Measurements from ENCODE around the gene RNF208.

- TF ChIP-seq, protein P1, sequence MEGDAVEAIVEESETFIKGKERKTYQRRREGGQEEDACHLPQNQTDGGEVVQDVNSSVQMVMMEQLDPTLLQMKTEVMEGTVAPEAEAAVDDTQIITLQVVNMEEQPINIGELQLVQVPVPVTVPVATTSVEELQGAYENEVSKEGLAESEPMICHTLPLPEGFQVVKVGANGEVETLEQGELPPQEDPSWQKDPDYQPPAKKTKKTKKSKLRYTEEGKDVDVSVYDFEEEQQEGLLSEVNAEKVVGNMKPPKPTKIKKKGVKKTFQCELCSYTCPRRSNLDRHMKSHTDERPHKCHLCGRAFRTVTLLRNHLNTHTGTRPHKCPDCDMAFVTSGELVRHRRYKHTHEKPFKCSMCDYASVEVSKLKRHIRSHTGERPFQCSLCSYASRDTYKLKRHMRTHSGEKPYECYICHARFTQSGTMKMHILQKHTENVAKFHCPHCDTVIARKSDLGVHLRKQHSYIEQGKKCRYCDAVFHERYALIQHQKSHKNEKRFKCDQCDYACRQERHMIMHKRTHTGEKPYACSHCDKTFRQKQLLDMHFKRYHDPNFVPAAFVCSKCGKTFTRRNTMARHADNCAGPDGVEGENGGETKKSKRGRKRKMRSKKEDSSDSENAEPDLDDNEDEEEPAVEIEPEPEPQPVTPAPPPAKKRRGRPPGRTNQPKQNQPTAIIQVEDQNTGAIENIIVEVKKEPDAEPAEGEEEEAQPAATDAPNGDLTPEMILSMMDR (IDR thresholded peaks at IDR 0.05; ENCODE audit: low read depth, low read length, poor library complexity, severe bottlenecking), result no peak
- TF ChIP-seq EZH2phosphoT487 (IDR thresholded peaks at IDR 0.05; ENCODE audit: borderline replicate concordance, low read length), result no peak
Observed at GRCh38 chr9:137190315-137190856, 31.7 kb downstream of the RNF208 start.

Data from DOHH2 (cell line).